ENCODE measurements around the gene ARL11.
"Not testable (repeated sequence)": the region's sequence is repeated elsewhere in the genome, so short reads cannot be mapped to it uniquely, and the experiment has no call there.

The ARL11 gene

DNA sequence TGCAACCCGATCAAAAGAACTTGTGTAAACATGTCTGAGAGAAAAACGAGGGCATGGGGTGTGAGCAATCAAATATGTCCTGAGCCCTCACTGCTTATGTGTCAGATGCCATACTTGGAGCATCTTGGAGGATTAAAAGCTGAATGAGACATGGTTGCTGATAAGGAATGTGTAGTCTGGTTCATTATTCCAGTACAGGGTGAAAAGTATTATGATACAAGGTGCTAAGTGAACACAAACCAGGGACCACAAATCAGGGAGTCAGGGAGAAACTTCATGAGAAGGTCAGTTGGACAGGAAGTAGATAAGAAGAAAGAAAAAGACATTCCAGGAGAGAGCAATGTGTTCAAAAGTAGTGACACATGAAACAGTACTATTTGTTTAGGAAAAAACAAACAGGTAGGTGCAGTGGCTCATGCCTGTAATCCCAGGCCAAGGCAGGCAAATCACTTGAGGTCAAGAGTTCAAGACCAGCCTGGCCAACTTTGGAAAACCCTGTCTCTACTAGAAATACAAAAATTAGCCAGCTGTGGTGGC lies 40.9 kb upstream of the ARL11 start:
- TF ChIP-seq, protein P1, sequence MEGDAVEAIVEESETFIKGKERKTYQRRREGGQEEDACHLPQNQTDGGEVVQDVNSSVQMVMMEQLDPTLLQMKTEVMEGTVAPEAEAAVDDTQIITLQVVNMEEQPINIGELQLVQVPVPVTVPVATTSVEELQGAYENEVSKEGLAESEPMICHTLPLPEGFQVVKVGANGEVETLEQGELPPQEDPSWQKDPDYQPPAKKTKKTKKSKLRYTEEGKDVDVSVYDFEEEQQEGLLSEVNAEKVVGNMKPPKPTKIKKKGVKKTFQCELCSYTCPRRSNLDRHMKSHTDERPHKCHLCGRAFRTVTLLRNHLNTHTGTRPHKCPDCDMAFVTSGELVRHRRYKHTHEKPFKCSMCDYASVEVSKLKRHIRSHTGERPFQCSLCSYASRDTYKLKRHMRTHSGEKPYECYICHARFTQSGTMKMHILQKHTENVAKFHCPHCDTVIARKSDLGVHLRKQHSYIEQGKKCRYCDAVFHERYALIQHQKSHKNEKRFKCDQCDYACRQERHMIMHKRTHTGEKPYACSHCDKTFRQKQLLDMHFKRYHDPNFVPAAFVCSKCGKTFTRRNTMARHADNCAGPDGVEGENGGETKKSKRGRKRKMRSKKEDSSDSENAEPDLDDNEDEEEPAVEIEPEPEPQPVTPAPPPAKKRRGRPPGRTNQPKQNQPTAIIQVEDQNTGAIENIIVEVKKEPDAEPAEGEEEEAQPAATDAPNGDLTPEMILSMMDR (IDR thresholded peaks at IDR 0.05; ENCODE audit: low read depth, low read length, missing control alignments) = no peak
- H3K4me3 ChIP-seq (ENCODE audit: low read depth, low read length) = no peak overlapping the region
- DNase-seq (ENCODE audit: low read depth) = no peak

DNA sequence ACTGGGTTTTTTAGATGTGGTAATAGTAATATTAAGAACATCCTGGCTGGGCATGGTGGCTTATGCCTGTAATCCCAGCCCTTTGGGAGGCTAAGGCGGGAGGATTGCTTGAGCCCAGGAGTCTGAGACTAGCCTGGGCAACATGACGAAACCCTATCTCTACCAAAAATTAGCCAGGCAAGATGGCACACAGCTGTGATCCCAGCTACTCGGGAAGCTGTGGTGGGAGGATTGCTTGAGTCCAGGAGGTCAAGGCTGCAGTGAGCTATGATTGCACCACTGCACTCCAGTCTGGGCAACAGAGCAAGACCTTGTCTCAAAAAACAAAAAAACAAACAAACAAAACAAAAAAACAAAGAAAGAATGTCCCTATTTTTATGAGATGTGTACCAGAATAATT lies 37.6 kb upstream of the ARL11 start:
- not testable (repeated sequence) for DNase-seq (ENCODE audit: low read depth); H3K4me3 ChIP-seq (ENCODE audit: low read depth, low read length)

DNA sequence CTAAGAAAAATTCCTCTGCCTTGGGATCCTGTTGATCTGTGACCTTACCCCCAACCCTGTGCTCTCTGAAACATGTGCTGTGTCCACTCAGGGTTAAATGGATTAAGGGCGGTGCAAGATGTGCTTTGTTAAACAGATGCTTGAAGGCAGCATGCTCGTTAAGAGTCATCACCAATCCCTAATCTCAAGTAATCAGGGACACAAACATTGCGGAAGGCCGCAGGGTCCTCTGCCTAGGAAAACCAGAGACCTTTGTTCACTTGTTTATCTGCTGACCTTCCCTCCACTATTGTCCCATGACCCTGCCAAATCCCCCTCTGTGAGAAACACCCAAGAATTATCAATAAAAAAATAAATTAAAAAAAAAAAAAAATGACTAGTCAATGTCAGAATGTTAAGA lies 34.4 kb upstream of the ARL11 start:
- H3K4me3 ChIP-seq (ENCODE audit: low read depth, low read length); DNase-seq (ENCODE audit: low read depth): not testable (repeated sequence)

DNA sequence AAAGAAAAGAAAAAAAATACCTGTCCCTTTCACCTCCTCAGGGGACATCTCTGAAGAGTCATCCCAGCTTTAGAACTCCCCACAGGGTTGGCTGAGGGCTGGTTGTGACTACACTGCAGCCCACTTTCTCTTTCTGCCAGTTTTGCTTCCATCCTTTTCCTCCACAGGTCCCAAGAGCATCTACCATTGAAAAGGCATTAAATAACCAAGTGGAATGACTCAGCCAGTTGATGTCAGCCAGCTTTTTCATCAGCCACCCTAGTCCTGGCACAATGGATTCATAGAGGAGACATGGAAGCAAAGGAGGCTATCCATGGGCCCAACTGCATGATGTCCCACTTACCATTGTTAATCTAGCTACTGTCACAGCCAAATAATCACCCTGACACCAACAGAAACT lies 33.7 kb upstream of the ARL11 start:
- TF ChIP-seq, protein P1 (IDR thresholded peaks at IDR 0.05; ENCODE audit: low read depth, low read length, missing control alignments) = no peak
- DNase-seq (ENCODE audit: low read depth) = no peak
- no peak overlapping the region for H3K4me3 ChIP-seq (ENCODE audit: low read depth, low read length)

DNA sequence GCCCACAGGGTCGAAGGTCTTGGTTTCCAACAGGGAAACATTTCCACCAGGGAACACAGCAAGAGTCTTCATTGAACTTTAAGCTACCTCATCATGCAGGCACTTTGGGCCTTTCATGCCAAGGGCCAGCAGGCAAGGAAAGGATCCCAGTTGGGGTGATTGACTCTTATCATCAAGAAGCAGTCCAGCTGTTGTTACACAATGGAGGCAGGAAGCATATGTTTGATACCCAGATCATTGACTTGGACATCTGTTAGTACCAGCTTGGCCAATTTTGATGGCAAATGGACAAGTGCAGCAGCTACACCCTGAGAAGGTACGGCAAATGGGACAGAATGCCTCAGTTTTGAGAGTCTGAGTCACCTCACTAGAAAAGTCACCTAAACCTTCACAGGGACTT lies 32.1 kb upstream of the ARL11 start:
- no peak for DNase-seq (ENCODE audit: low read depth)
- H3K4me3 ChIP-seq (ENCODE audit: low read depth, low read length) = no peak overlapping the region
- TF ChIP-seq, protein P1 (IDR thresholded peaks at IDR 0.05; ENCODE audit: low read depth, low read length, missing control alignments) = no peak

DNA sequence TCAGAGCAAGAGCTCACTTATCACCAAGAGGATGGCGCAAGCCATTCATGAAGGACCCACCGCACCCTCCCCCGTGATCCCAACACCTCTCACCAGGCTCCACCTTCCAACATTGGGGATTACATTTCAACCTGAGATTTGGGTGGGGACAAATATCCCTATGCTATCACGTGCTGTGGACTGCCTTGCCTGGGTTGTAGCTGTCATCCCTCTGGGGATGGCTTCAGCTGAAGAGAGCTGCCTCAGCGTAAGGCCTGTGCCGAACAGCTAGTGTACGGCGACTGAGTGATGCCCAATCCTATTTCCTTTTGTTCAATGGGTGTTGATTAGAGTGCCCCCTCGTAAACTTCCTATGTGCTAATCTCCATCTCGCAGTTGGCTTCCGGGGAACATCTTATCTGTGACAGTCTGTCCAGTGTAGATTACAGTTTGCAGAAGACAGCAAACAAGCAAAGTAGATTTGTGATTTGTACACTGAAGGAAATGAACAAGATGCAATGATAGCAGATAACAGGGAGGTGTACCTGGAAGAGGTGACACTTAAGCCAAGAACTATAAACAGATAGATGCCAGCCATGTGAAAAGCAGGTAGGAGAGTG lies 31.2 kb upstream of the ARL11 start:
- no peak overlapping the region for H3K4me3 ChIP-seq (ENCODE audit: low read depth, low read length)
- TF ChIP-seq, protein P1 (IDR thresholded peaks at IDR 0.05; ENCODE audit: low read depth, low read length, missing control alignments) = no peak
- DNase-seq (ENCODE audit: low read depth) = no peak

DNA sequence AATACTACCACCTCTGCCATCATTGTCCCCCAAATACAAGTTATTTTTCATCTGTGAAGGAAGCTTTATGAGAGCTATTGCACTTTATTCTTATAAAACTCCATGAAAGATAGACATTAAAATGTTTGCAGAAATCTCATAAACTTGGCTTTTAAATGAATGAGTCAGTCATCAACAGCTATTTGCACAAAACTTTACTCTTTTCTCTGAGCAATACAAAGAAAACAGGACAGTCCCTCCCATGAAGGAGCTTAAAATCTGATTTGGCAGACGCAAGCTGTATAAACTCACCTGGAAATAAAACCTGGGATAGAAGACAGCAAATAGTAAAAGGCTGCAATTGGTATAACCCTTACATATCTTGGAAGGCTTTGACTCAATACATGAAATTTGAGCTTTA lies 26.3 kb upstream of the ARL11 start:
- H3K4me3 ChIP-seq (ENCODE audit: low read depth, low read length) = no peak overlapping the region

DNA sequence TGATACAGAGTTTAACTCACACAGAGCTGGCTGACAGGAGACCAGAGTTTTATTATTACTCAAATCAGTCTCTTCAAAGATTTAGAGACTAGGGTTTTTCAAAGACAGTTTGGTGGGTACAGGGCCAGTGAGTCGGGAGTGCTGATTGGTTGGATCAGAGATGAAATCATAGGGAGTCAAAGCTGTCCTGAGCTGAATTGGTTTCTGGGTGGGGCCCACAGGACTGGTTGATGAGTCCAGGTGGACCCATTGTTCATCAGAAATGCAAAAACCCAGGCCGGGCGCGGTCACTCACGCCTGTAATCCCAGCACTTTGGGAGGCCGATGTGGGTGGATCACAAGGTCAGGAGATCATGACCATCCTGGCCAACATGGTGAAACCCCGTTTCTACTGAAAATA lies 25.7 kb upstream of the ARL11 start:
- DNase-seq (ENCODE audit: low read depth); H3K4me3 ChIP-seq (ENCODE audit: low read depth, low read length): not testable (repeated sequence)

More for the DNA sequence above, 26.3 kb upstream of the ARL11 start:
- TF ChIP-seq, protein P1 (IDR thresholded peaks at IDR 0.05; ENCODE audit: low read depth, low read length, missing control alignments) = no peak
- no peak for DNase-seq (ENCODE audit: low read depth)

Data from GM12864 (cell line).